Nephron progenitor cell (in vitro differentiated cells): ENCODE data around the gene KIF5C.

ENCODE experiments used
- DNase-seq: peaks from one replicate; pipeline ENCODE4 v3.0.0; 2021
- H3K27ac Mint-ChIP-seq: 2 replicates; pipeline ENCODE4 v1.8.0; 2021; ENCODE audit warnings: mild to moderate bottlenecking, moderate library complexity, mixed read lengths
- H3K27me3 Mint-ChIP-seq: 2 replicates; pipeline ENCODE4 v1.8.0; 2021; ENCODE audit warnings: mild to moderate bottlenecking, low read depth, mixed read lengths; ENCODE audit not compliant: poor library complexity
- H3K36me3 Mint-ChIP-seq: 2 replicates; pipeline ENCODE4 v1.8.0; 2021; ENCODE audit warnings: low read depth, mixed read lengths
- H3K4me1 Mint-ChIP-seq: 2 replicates; pipeline ENCODE4 v1.8.0; 2021; ENCODE audit warnings: mixed read lengths
- H3K4me3 Mint-ChIP-seq: 2 replicates; pipeline ENCODE4 v1.8.0; 2021; ENCODE audit warnings: mild to moderate bottlenecking, moderate library complexity, mixed read lengths
- H3K9me3 Mint-ChIP-seq: 2 replicates; pipeline ENCODE4 v1.8.0; 2021; ENCODE audit warnings: mild to moderate bottlenecking, moderate library complexity, mixed read lengths
- CTCF ChIP-seq: fragments of 200-600 bp; sonication (generic); IDR thresholded peaks from 2 replicates; pipeline ENCODE4 v1.5.0; 2021; ENCODE audit warnings: antibody characterized with exemption

KIF5C gene

GRCh38 chr2:149001496-149001895, 126.5 kb downstream of the KIF5C start:
- Mint-ChIP-seq H3K9me3 (peaks cover 16% of the 10 kb centered on the region), H3K4me3 (no peak overlapping the region), H3K27ac (no peak overlapping the region), H3K27me3 (peaks cover 7% of the 10 kb centered on the region), H3K36me3 (peaks cover 50% of the 10 kb centered on the region), H3K4me1 (peaks cover 62% of the 10 kb centered on the region)
- TF ChIP-seq CTCF, result no peak
- DNase-seq, result no peak

- H3K27me3 Mint-ChIP-seq, result peaks cover 7% of the 10 kb centered on the region
- no peak overlapping the region for H3K4me3 Mint-ChIP-seq
- H3K4me1 Mint-ChIP-seq, result peaks cover 56% of the 10 kb centered on the region
- no peak for DNase-seq
- no peak for TF ChIP-seq CTCF
- H3K9me3 Mint-ChIP-seq, result peaks cover 16% of the 10 kb centered on the region
- H3K36me3 Mint-ChIP-seq, result peaks cover 52% of the 10 kb centered on the region
- H3K27ac Mint-ChIP-seq, result no peak overlapping the region
Measured at GRCh38 chr2:149002378-149002890, 127.4 kb downstream of the KIF5C start.

- Mint-ChIP-seq H3K36me3 (peaks cover 52% of the 10 kb centered on the region), H3K27ac (no peak overlapping the region), H3K4me1 (peaks cover 49% of the 10 kb centered on the region), H3K9me3 (peaks cover 16% of the 10 kb centered on the region), H3K4me3 (no peak overlapping the region), H3K27me3 (peaks cover 7% of the 10 kb centered on the region)
- TF ChIP-seq CTCF, result no peak
- no peak for DNase-seq
Measured at GRCh38 chr2:149002891-149003740, 128.1 kb downstream of the KIF5C start.

- Mint-ChIP-seq H3K27me3 (peaks cover 4% of the 10 kb centered on the region), H3K36me3 (peaks cover 64% of the 10 kb centered on the region), H3K27ac (peak overlapping the region; percentile 55), H3K4me1 (peaks cover 36% of the 10 kb centered on the region), H3K9me3 (peaks cover 16% of the 10 kb centered on the region), H3K4me3 (no peak overlapping the region)
- DNase-seq, result no peak
- TF ChIP-seq CTCF, result no peak
Measured at GRCh38 chr2:149004836-149005235, 129.8 kb downstream of the KIF5C start.

GRCh38 chr2:149005471-149006077, 130.5 kb downstream of the KIF5C start:
- Mint-ChIP-seq H3K27ac (peak overlapping the region; percentile 55), H3K9me3 (peaks cover 16% of the 10 kb centered on the region), H3K27me3 (peaks cover 4% of the 10 kb centered on the region), H3K4me1 (peaks cover 32% of the 10 kb centered on the region), H3K36me3 (peaks cover 63% of the 10 kb centered on the region), H3K4me3 (no peak overlapping the region)
- TF ChIP-seq CTCF, result no peak
- DNase-seq, result no peak
